NT2/D1 (cell line): Measurements from ENCODE around the gene TBC1D22A.

Experiments used
- SUZ12 ChIP-seq: IDR thresholded peaks from 2 replicates; pipeline ENCODE4 v1.6.1; 2011; ENCODE audit not compliant: insufficient read length, insufficient read depth; ENCODE audit errors: extremely low read depth
- YY1 ChIP-seq: IDR thresholded peaks from 2 replicates; pipeline ENCODE4 v1.6.1; 2011; ENCODE audit not compliant: insufficient read length, insufficient read depth
- ZNF274 ChIP-seq: IDR thresholded peaks from 2 replicates; pipeline ENCODE4 v1.6.1; 2011; ENCODE audit warnings: mild to moderate bottlenecking, low read depth, low read length

DNA sequence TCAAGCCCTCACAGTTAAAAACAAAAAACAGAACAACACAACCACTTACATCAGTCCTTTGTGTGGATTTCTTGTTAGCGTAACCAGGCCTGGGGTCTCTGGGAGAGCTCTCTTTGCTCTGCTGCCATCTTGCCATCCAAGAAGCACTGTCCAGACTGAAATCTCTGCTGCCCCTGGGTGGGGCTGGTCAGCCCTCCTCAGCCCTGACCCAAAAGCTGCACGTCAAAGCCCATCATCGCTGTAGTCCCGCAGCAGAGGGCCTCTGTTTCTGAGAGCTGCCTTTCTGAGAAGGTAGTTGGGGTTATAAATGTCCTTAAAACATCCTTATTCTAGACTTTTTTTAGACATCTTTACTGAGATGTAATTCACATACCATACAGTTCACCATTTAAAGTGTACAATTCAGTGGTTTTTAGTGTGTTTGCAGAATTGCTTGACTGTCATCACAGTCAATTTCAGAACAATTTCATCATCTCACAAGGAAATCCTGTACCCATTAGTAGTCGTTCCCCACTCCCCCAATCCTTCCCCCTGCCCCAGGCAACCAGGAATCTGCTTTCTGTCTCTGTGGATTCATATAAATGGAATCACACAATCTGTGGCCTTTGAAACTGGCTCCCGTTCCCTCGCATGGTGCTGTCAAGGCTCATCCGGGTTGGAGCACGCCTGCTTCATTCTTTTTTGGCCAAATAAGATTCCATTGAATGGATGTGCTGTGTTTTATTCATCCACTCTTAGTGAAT is 94.9 kb downstream of the TBC1D22A start:
- TF ChIP-seq YY1 (no peak), ZNF274 (no peak), SUZ12 (no peak)
